ENCODE measurements around the gene SLC27A6.
A peak's percentile ranks its signal among the peaks of the same experiment; 100 is the strongest.

The SLC27A6 gene

GRCh38 chr5:129067745-129068144 lies 102.5 kb downstream of the SLC27A6 start:
- no peaks in the 10 kb centered on the region for H3K27me3 ChIP-seq (replicated peaks; ENCODE audit: control insufficient read depth, insufficient read depth, low read length)

GRCh38 chr5:129069292-129069691 lies 104.0 kb downstream of the SLC27A6 start:
- Histone ChIP-seq H3K4me1 (ENCODE audit: control insufficient read depth, insufficient read depth, low read length) (peaks cover 3% of the 10 kb centered on the region), H3K4me3 (ENCODE audit: low read length) (no peak overlapping the region), H3K27me3 (replicated peaks; ENCODE audit: control insufficient read depth, insufficient read depth, low read length) (no peaks in the 10 kb centered on the region), H3K36me3 (ENCODE audit: control insufficient read depth, insufficient read depth, low read length, severe bottlenecking) (no peaks in the 10 kb centered on the region), H3K9ac (ENCODE audit: low read length) (no peak overlapping the region), H3K9me3 (ENCODE audit: control insufficient read depth, low read length) (no peaks in the 10 kb centered on the region)
- DNase-seq (ENCODE audit: low read depth), result no peak

More at GRCh38 chr5:129067745-129068144, 102.5 kb downstream of the SLC27A6 start:
- peaks cover 6% of the 10 kb centered on the region for H3K4me1 ChIP-seq (ENCODE audit: control insufficient read depth, insufficient read depth, low read length)
- no peak for DNase-seq (ENCODE audit: low read depth)
- no peak overlapping the region for H3K4me3 ChIP-seq (ENCODE audit: low read length)
- H3K9me3 ChIP-seq (ENCODE audit: control insufficient read depth, low read length), result no peaks in the 10 kb centered on the region
- H3K9ac ChIP-seq (ENCODE audit: low read length), result no peak overlapping the region
- H3K36me3 ChIP-seq (ENCODE audit: control insufficient read depth, insufficient read depth, low read length, severe bottlenecking), result no peaks in the 10 kb centered on the region

DNA sequence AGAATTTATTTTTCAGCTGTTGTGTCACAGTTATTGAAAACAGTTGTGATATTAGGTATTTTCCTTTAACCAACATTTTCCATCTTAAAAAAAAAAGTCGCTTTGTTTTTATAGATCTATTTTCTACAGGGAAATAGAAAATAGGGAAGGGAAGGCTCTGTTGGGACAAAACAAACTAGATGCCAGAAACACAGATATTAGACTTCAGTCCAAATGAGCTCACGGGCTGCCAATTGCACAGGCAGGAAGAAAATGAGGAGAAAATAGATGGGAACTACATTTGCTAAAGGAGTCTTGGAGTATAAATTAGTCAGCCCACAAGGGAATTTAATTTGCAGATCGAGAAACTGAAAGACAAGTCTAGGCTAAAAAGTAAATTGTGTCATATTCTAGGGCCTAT lies 107.8 kb downstream of the SLC27A6 start:
- no peaks in the 10 kb centered on the region for H3K27me3 ChIP-seq (replicated peaks; ENCODE audit: control insufficient read depth, insufficient read depth, low read length)
- peaks cover 23% of the 10 kb centered on the region for H3K4me1 ChIP-seq (ENCODE audit: control insufficient read depth, insufficient read depth, low read length)
- DNase-seq (ENCODE audit: low read depth), result no peak
- no peaks in the 10 kb centered on the region for H3K36me3 ChIP-seq (ENCODE audit: control insufficient read depth, insufficient read depth, low read length, severe bottlenecking)
- H3K4me3 ChIP-seq (ENCODE audit: low read length), result no peak overlapping the region
- H3K9me3 ChIP-seq (ENCODE audit: control insufficient read depth, low read length), result no peaks in the 10 kb centered on the region
- no peak overlapping the region for H3K9ac ChIP-seq (ENCODE audit: low read length)

GRCh38 chr5:129074903-129075302 lies 109.6 kb downstream of the SLC27A6 start:
- H3K27me3 ChIP-seq (replicated peaks; ENCODE audit: control insufficient read depth, insufficient read depth, low read length), result no peaks in the 10 kb centered on the region
- H3K4me1 ChIP-seq (ENCODE audit: control insufficient read depth, insufficient read depth, low read length), result peaks cover 41% of the 10 kb centered on the region
- no peak for DNase-seq (ENCODE audit: low read depth)
- H3K4me3 ChIP-seq (ENCODE audit: low read length), result no peak overlapping the region
- no peak overlapping the region for H3K9ac ChIP-seq (ENCODE audit: low read length)
- H3K9me3 ChIP-seq (ENCODE audit: control insufficient read depth, low read length), result no peaks in the 10 kb centered on the region
- H3K36me3 ChIP-seq (ENCODE audit: control insufficient read depth, insufficient read depth, low read length, severe bottlenecking), result no peaks in the 10 kb centered on the region

- peaks cover 46% of the 10 kb centered on the region for H3K4me1 ChIP-seq (ENCODE audit: control insufficient read depth, insufficient read depth, low read length)
- H3K36me3 ChIP-seq (ENCODE audit: control insufficient read depth, insufficient read depth, low read length, severe bottlenecking), result no peaks in the 10 kb centered on the region
- peak; percentile 15 for DNase-seq (ENCODE audit: low read depth)
- no peak overlapping the region for H3K4me3 ChIP-seq (ENCODE audit: low read length)
- H3K9ac ChIP-seq (ENCODE audit: low read length), result no peak overlapping the region
- H3K27me3 ChIP-seq (replicated peaks; ENCODE audit: control insufficient read depth, insufficient read depth, low read length), result no peaks in the 10 kb centered on the region
- H3K9me3 ChIP-seq (ENCODE audit: control insufficient read depth, low read length), result no peaks in the 10 kb centered on the region
Measured at GRCh38 chr5:129077433-129078075, 112.3 kb downstream of the SLC27A6 start.

DNA sequence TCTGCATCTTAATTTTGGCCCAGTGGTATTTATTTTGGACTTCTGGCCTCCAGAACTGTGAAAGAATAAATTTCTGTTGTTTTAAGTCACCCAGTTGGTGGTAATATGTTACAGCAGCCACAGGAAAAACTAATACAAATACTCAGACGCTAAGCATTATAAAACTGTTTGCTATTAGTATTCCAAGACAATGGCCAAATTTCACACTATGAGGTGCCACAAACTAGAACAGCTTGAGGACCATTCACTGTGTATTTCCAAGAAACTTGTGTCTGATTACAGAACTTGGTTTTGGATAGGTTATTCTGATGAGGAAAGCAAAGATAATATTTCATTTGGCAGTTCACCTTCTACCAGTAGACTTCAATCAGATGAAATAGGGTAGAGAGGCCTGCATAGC lies 113.0 kb downstream of the SLC27A6 start:
- Histone ChIP-seq H3K27me3 (replicated peaks; ENCODE audit: control insufficient read depth, insufficient read depth, low read length) (no peaks in the 10 kb centered on the region), H3K9me3 (ENCODE audit: control insufficient read depth, low read length) (no peaks in the 10 kb centered on the region), H3K4me3 (ENCODE audit: low read length) (no peak overlapping the region), H3K9ac (ENCODE audit: low read length) (no peak overlapping the region), H3K4me1 (ENCODE audit: control insufficient read depth, insufficient read depth, low read length) (peaks cover 51% of the 10 kb centered on the region), H3K36me3 (ENCODE audit: control insufficient read depth, insufficient read depth, low read length, severe bottlenecking) (no peaks in the 10 kb centered on the region)
- no peak for DNase-seq (ENCODE audit: low read depth)

DNA sequence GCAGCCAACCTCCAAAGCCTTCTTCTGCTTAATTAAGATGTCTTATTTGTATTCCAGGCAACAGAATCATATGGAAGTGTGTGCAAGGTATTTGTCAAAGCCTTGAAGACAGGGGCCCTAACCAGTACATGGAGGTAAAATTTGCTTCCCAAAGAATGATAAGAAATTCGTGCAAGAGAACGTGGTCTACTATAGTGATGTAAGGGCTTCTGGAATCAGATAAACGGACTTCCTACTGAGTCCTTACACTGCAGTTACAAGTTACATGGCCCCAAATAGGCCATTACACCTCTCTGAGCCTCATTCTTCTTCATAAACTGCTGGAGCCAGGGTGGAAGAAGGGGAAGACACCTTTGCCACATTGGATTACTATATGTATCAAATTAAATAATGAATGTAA lies 113.4 kb downstream of the SLC27A6 start:
- Histone ChIP-seq H3K36me3 (ENCODE audit: control insufficient read depth, insufficient read depth, low read length, severe bottlenecking) (no peaks in the 10 kb centered on the region), H3K9me3 (ENCODE audit: control insufficient read depth, low read length) (no peaks in the 10 kb centered on the region), H3K4me1 (ENCODE audit: control insufficient read depth, insufficient read depth, low read length) (peaks cover 48% of the 10 kb centered on the region), H3K27me3 (replicated peaks; ENCODE audit: control insufficient read depth, insufficient read depth, low read length) (no peaks in the 10 kb centered on the region), H3K9ac (ENCODE audit: low read length) (no peak overlapping the region), H3K4me3 (ENCODE audit: low read length) (no peak overlapping the region)
- DNase-seq (ENCODE audit: low read depth), result no peak

GRCh38 chr5:129079496-129079895 lies 114.2 kb downstream of the SLC27A6 start:
- H3K4me1 ChIP-seq (ENCODE audit: control insufficient read depth, insufficient read depth, low read length), result peaks cover 48% of the 10 kb centered on the region
- no peaks in the 10 kb centered on the region for H3K36me3 ChIP-seq (ENCODE audit: control insufficient read depth, insufficient read depth, low read length, severe bottlenecking)
- DNase-seq (ENCODE audit: low read depth), result no peak
- H3K4me3 ChIP-seq (ENCODE audit: low read length), result no peak overlapping the region
- H3K9me3 ChIP-seq (ENCODE audit: control insufficient read depth, low read length), result no peaks in the 10 kb centered on the region
- H3K9ac ChIP-seq (ENCODE audit: low read length), result peak overlapping the region; percentile 40
- no peaks in the 10 kb centered on the region for H3K27me3 ChIP-seq (replicated peaks; ENCODE audit: control insufficient read depth, insufficient read depth, low read length)

DNA sequence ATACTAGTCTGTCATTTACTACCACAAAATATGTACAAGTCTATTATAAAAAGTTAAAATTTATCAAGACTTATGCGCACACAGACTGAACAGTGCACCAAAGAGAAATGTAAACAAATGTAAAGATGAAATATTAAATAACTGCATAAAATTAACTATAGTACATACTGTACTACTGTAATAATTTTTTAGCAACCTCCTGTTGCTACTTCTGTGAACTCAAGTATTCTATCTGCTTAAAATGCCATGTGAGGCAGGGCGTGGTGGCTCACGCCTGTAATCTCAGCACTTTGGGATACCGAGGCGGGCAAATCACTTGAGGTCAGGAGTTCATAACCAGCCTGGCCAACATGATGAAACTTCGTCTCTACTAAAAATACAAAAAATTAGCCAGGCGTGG lies 115.5 kb downstream of the SLC27A6 start:
- H3K4me3 ChIP-seq (ENCODE audit: low read length), result no peak overlapping the region
- H3K9ac ChIP-seq (ENCODE audit: low read length), result no peak overlapping the region

DNA sequence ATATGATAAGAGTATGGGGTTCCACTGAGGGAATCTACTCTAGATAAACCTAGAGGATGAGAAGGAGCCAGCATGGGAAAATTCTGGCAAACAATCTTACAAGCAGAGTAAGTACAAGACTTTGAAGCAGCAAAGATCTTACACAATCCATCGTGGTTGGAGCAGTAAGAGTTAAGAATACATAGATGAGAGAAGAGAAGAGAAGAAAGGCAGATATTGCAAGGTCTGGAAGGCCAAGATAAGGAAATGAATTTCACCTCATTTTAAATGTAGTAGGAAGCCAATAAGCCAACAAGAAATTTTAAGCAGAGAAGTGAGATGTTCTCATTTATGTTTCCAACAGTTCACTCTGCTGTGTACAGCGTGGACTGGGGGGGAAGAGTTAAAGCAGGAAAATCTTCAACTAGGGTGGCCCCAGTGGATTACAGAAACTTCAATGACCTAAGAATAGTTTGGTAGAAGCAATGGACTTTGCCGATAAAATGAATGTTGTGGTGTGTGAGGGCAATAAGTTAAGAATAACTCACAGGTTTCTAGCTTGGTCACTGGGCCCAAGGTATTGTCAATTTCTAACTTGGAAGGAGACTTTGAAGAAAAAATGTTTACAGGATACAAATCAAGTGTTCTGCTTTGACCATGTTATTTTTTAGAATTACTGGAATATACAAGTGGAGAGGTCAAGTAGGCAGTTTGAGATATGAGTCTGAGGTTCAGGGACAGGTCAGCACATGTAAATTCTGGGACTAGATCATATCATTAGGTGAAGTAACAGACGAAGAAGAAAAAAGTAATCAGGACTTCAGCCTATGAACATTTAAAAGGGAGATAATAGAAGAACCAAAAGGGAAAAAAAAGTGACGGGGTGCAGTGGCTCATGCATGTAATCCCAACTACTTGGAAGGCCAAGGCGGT lies 117.2 kb downstream of the SLC27A6 start:
- no peak overlapping the region for H3K9ac ChIP-seq (ENCODE audit: low read length)
- no peak for DNase-seq (ENCODE audit: low read depth)
- H3K4me1 ChIP-seq (ENCODE audit: control insufficient read depth, insufficient read depth, low read length), result peaks cover 34% of the 10 kb centered on the region
- no peaks in the 10 kb centered on the region for H3K9me3 ChIP-seq (ENCODE audit: control insufficient read depth, low read length)
- no peaks in the 10 kb centered on the region for H3K36me3 ChIP-seq (ENCODE audit: control insufficient read depth, insufficient read depth, low read length, severe bottlenecking)
- H3K4me3 ChIP-seq (ENCODE audit: low read length), result no peak overlapping the region
- H3K27me3 ChIP-seq (replicated peaks; ENCODE audit: control insufficient read depth, insufficient read depth, low read length), result no peaks in the 10 kb centered on the region

More for the DNA sequence above, 115.5 kb downstream of the SLC27A6 start:
- no peaks in the 10 kb centered on the region for H3K36me3 ChIP-seq (ENCODE audit: control insufficient read depth, insufficient read depth, low read length, severe bottlenecking)
- no peaks in the 10 kb centered on the region for H3K27me3 ChIP-seq (replicated peaks; ENCODE audit: control insufficient read depth, insufficient read depth, low read length)
- peaks cover 36% of the 10 kb centered on the region for H3K4me1 ChIP-seq (ENCODE audit: control insufficient read depth, insufficient read depth, low read length)
- H3K9me3 ChIP-seq (ENCODE audit: control insufficient read depth, low read length), result no peaks in the 10 kb centered on the region
- no peak for DNase-seq (ENCODE audit: low read depth)

Data from adipocyte (in vitro differentiated cells).